Endometrial microvascular endothelial cells (primary cell): ENCODE data around the gene CLEC16A. TPM values are rescaled to one million over a fixed set of nuclear protein-coding genes. Genes with fewer than 3 reads are reported as not detected.

Experiments
- in situ Hi-C: cut with HindIII; loops from 2 replicates; pipeline ENCODE4 v1.10.0; 2017; ENCODE audit warnings: low sequenced_read_pairs, low pct_unique_long_range_greater_than_20kb; ENCODE audit errors: inconsistent ontology term
- total RNA-seq: library from RNA; depleted of rRNA; stranded (reverse); fragments of >200 nt; gene quantifications from one replicate; pipeline ENCODE4 v1.2.3, GENCODE V29; 2015; ENCODE audit errors: inconsistent ontology term

Gene CLEC16A
- total RNA-seq, 1 donor from 2014 or later: 13.7 TPM

- in situ Hi-C loops: no loop called here
These were observed 137.9 kb downstream of the CLEC16A start for GRCh38 chr16:11082108-11082859.

GRCh38 chr16:11082860-11083388, 138.6 kb downstream of the CLEC16A start:
- in situ Hi-C loops: no loop called here

- in situ Hi-C loops: no loop called here
These were observed 140.1 kb downstream of the CLEC16A start for GRCh38 chr16:11084484-11084875.

GRCh38 chr16:11084876-11085485, 140.6 kb downstream of the CLEC16A start:
- in situ Hi-C loops: no loop called here

GRCh38 chr16:11085916-11086315, 141.6 kb downstream of the CLEC16A start:
- in situ Hi-C loops: no loop called here

GRCh38 chr16:11087691-11088073, 143.3 kb downstream of the CLEC16A start:
- in situ Hi-C loops: no loop called here

- in situ Hi-C loops: no loop called here
These were observed 143.8 kb downstream of the CLEC16A start for GRCh38 chr16:11088074-11088730.

- in situ Hi-C loops: no loop called here
These were observed 144.5 kb downstream of the CLEC16A start for GRCh38 chr16:11088831-11089230.

GRCh38 chr16:11089504-11090124, 145.2 kb downstream of the CLEC16A start:
- in situ Hi-C loops: no loop called here

GRCh38 chr16:11090232-11090631, 145.9 kb downstream of the CLEC16A start:
- in situ Hi-C loops: no loop called here

GRCh38 chr16:11091021-11091785, 146.8 kb downstream of the CLEC16A start:
- in situ Hi-C loops: no loop called here

- in situ Hi-C loops: no loop called here
These were observed 148.6 kb downstream of the CLEC16A start for GRCh38 chr16:11092788-11093571.

GRCh38 chr16:11093572-11094074, 149.3 kb downstream of the CLEC16A start:
- in situ Hi-C loops: no loop called here

GRCh38 chr16:11094075-11094856, 149.9 kb downstream of the CLEC16A start:
- in situ Hi-C loops: no loop called here

- in situ Hi-C loops: no loop called here
These were observed 150.6 kb downstream of the CLEC16A start for GRCh38 chr16:11094857-11095565.

- in situ Hi-C loops: no loop called here
These were observed 151.6 kb downstream of the CLEC16A start for GRCh38 chr16:11095935-11096334.
